Activated T-cell treated with anti-CD3 and anti-CD28 coated beads, Interleukin-2, amount 50 U/mL, for 48 hours (primary cell): ENCODE measurements around the gene FOXP2.

Source experiments
- DNase-seq, 2 experiments: peaks; one replicate each; pipeline ENCODE4 v3.0.0-alpha.2; 2020

FOXP2 gene

GRCh38 chr7:114659409-114660125 is 245.0 kb downstream of the FOXP2 start:
- DNase-seq: no peak

- DNase-seq: no peak
Measured at GRCh38 chr7:114660126-114660486, 245.5 kb downstream of the FOXP2 start.

GRCh38 chr7:114660753-114661152 is 246.1 kb downstream of the FOXP2 start:
- DNase-seq: no peak

GRCh38 chr7:114662002-114662677 is 247.5 kb downstream of the FOXP2 start:
- no peak for DNase-seq

- DNase-seq: no peak
Measured at GRCh38 chr7:114663502-114663901, 248.9 kb downstream of the FOXP2 start.

- no peak for DNase-seq
Measured at GRCh38 chr7:114670676-114671075, 256.1 kb downstream of the FOXP2 start.

GRCh38 chr7:114671563-114672123 is 257.0 kb downstream of the FOXP2 start:
- no peak for DNase-seq

- no peak for DNase-seq
Measured at GRCh38 chr7:114678116-114678515, 263.5 kb downstream of the FOXP2 start.

GRCh38 chr7:114687238-114687637 is 272.6 kb downstream of the FOXP2 start:
- DNase-seq: no peak

- DNase-seq: no peak
Measured at GRCh38 chr7:114688443-114689055, 273.9 kb downstream of the FOXP2 start.

GRCh38 chr7:114689406-114689805 is 274.8 kb downstream of the FOXP2 start:
- no peak for DNase-seq

GRCh38 chr7:114691605-114692004 is 277.0 kb downstream of the FOXP2 start:
- no peak for DNase-seq

GRCh38 chr7:114695182-114695581 is 280.6 kb downstream of the FOXP2 start:
- DNase-seq: no peak

GRCh38 chr7:114700247-114700928 is 285.8 kb downstream of the FOXP2 start:
- DNase-seq: no peak

GRCh38 chr7:114703677-114704076 is 289.1 kb downstream of the FOXP2 start:
- no peak for DNase-seq

GRCh38 chr7:114708646-114709045 is 294.0 kb downstream of the FOXP2 start:
- no peak for DNase-seq

- DNase-seq: no peak
Measured at GRCh38 chr7:114710499-114710898, 295.9 kb downstream of the FOXP2 start.

GRCh38 chr7:114711241-114711640 is 296.6 kb downstream of the FOXP2 start:
- DNase-seq: no peak

- no peak for DNase-seq
Measured at GRCh38 chr7:114715907-114716306, 301.3 kb downstream of the FOXP2 start.

- no peak for DNase-seq
Measured at GRCh38 chr7:114718861-114719260, 304.2 kb downstream of the FOXP2 start.

- DNase-seq: no peak
Measured at GRCh38 chr7:114720725-114721124, 306.1 kb downstream of the FOXP2 start.

- no peak for DNase-seq
Measured at GRCh38 chr7:114722562-114722961, 307.9 kb downstream of the FOXP2 start.

GRCh38 chr7:114723308-114723707 is 308.7 kb downstream of the FOXP2 start:
- DNase-seq: no peak
